Activated B cell treated with CpG ODN at 0.5 μM for 24 hours (primary cell): ENCODE measurements around the gene GFOD2. TPM values are rescaled to one million over a fixed set of nuclear protein-coding genes. Genes with fewer than 3 reads are reported as not detected.

ENCODE experiments used
- ATAC-seq: fragments of 200-7000 bp; cut with Tn5 transposase; one replicate; pipeline ENCODE4 v1.10.0; 2021; ENCODE audit warnings: low read depth, mild to moderate bottlenecking, moderate library complexity
- CTCF ChIA-PET: fragments of 350-600 bp; sonication (Branson Sonifier 250); formaldehyde crosslinking; loops from one replicate; lab custom pipeline; 2021; ENCODE audit warnings: antibody characterized with exemption; lab: Charles Lee
- POLR2A ChIA-PET: fragments of 350-600 bp; sonication (Branson Sonifier 250); formaldehyde crosslinking; loops from one replicate; lab custom pipeline; 2021; ENCODE audit warnings: antibody characterized with exemption; lab: Charles Lee
- DNase-seq: peaks from one replicate; pipeline ENCODE4 v3.0.0; 2022
- H3K27ac Mint-ChIP-seq: one replicate; pipeline ENCODE4 v1.8.0; 2020; ENCODE audit warnings: mixed read lengths
- H3K27me3 Mint-ChIP-seq: one replicate; pipeline ENCODE4 v1.8.0; 2021; ENCODE audit warnings: mixed read lengths
- H3K36me3 Mint-ChIP-seq: one replicate; pipeline ENCODE4 v1.8.0; 2021; ENCODE audit warnings: low read depth, mixed read lengths
- H3K4me1 Mint-ChIP-seq: one replicate; pipeline ENCODE4 v1.8.0; 2021; ENCODE audit warnings: mixed read lengths
- H3K4me3 Mint-ChIP-seq: one replicate; pipeline ENCODE4 v1.8.0; 2020; ENCODE audit warnings: mild to moderate bottlenecking, mixed read lengths
- H3K9me3 Mint-ChIP-seq: one replicate; pipeline ENCODE4 v1.8.0; 2020; ENCODE audit warnings: mixed read lengths
- CTCF ChIP-seq: fragments of 200-600 bp; IDR thresholded peaks from one replicate; pipeline ENCODE4 v1.8.0; 2022; ENCODE audit warnings: antibody characterized with exemption, mild to moderate bottlenecking
- intact Hi-C: fragments of 100-400 bp; cut with micrococcal nuclease; formaldehyde crosslinking; loops from one replicate; pipeline ENCODE4 v1.15.1; 2024
- total RNA-seq: library from RNA; stranded (reverse); gene quantifications from 2 replicates; pipeline ENCODE4 v1.2.3, GENCODE V29; 2022

The GFOD2 gene
- total RNA-seq, 1 donor from 2014 or later: 12.6 TPM

DNA sequence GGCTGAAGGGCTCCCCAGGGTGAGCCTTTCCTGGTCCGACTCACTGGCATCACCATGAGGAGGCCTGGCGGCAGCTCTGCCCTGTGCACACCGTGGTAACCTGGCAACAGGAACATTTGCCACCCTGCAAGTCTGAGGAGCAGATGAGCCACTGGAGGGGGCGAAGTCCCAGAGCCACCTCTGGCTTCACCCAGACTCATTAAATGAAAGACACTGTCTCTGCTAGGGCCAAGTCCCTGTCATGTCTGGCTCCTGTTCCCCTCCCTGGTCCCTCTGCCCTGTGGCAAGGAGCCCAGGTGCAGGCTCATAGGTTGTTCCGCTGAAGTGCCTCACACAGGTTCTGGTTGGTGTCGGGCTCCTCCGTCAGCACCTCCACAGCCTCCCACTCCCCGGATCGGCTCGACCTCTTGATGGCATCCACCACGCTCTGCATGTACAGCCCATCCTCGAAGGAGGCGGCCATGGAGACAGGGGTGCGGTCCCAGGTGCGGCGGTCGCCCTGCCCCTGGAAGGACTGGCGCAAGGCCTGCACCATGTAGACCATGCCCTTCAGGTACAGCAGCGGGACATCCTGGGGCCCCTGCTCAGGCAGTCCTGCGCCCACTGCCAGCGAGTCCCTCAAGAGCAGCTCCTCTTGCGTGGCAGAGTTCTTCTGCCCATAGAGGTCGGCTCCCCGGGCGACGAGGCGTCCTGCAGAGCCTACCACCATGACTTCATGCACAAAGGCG is 44.1 kb downstream of the GFOD2 start:
- H3K4me1 Mint-ChIP-seq: peaks cover 23% of the 10 kb centered on the region
- no peak for TF ChIP-seq CTCF
- H3K36me3 Mint-ChIP-seq: peaks cover 14% of the 10 kb centered on the region
- ChIA-PET POLR2A (interaction anchor here (0.6 to 1.2 kb wide), 2 partner anchors 43 to 194 kb away, joined by 3 read pairs; no protein-coding TSS in a partner anchor), CTCF (no interaction called here)
- DNase-seq (no peak), ATAC-seq (no peak)
- peak overlapping the region; percentile 14 for H3K27ac Mint-ChIP-seq
- intact Hi-C loops: no loop called here
- no peak overlapping the region for H3K4me3 Mint-ChIP-seq
- no peaks in the 10 kb centered on the region for H3K27me3 Mint-ChIP-seq
- H3K9me3 Mint-ChIP-seq: no peaks in the 10 kb centered on the region

DNA sequence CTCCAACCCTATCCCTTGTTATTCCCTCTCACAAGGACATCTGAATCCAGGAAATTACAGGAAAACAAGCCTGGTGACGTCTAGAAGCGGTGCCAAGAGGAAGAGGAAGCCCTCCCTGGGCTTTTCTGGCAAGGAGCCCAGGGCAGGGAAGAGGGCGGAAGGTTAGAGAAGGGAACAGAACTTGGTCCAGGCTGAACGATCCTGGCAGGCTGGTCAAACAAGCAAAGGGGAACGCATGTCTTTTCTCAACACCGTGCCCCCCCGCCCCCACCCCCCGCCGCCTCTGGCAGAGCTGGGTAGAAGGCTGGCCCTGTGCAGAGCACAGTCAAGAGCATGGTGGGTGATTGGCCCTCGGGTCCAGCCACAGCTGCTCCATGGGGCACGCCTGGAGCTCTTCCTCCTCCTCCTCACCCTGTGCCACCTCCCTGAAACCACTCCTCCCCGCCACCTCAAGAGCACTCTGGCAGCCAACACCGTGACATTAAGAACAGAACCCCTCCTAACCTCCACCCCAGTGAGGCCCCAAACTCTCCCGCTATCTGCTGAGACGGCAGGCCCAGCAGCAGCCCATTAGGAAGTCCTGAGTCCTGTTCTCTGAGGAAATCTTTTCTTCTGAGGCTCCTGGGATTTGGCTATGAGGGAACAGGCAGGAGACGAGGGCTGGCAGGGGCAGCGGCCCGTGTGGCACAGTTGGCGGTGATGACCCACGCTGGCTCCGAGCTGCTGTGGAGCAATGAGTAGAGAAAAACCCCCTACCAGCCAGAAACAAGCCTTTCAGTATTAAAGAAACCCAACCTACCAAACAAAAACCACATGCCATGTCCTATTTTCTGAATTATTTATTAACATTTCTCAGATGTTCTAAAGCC is 45.2 kb downstream of the GFOD2 start:
- ChIA-PET POLR2A (interaction anchor here (0.5 to 1.2 kb wide), 4 partner anchors 44 to 195 kb away, joined by 3 to 11 read pairs (median 5); no protein-coding TSS in a partner anchor), CTCF (interaction anchor here (1.5 to 2.2 kb wide), 4 partner anchors 127 to 554 kb away, joined by 5 to 9 read pairs (median 6); no protein-coding TSS in a partner anchor)
- Mint-ChIP-seq H3K4me1 (peaks cover 34% of the 10 kb centered on the region), H3K4me3 (no peak overlapping the region), H3K27ac (peak overlapping the region; percentile 56), H3K36me3 (peaks cover 14% of the 10 kb centered on the region), H3K9me3 (no peaks in the 10 kb centered on the region), H3K27me3 (no peaks in the 10 kb centered on the region)
- DNase-seq (no peak), ATAC-seq (no peak)
- no peak for TF ChIP-seq CTCF
- intact Hi-C loops: loop anchor here (2.0 kb wide), 1 partner anchor 45 kb away; the partner anchor contains the start of gene GFOD2

DNA sequence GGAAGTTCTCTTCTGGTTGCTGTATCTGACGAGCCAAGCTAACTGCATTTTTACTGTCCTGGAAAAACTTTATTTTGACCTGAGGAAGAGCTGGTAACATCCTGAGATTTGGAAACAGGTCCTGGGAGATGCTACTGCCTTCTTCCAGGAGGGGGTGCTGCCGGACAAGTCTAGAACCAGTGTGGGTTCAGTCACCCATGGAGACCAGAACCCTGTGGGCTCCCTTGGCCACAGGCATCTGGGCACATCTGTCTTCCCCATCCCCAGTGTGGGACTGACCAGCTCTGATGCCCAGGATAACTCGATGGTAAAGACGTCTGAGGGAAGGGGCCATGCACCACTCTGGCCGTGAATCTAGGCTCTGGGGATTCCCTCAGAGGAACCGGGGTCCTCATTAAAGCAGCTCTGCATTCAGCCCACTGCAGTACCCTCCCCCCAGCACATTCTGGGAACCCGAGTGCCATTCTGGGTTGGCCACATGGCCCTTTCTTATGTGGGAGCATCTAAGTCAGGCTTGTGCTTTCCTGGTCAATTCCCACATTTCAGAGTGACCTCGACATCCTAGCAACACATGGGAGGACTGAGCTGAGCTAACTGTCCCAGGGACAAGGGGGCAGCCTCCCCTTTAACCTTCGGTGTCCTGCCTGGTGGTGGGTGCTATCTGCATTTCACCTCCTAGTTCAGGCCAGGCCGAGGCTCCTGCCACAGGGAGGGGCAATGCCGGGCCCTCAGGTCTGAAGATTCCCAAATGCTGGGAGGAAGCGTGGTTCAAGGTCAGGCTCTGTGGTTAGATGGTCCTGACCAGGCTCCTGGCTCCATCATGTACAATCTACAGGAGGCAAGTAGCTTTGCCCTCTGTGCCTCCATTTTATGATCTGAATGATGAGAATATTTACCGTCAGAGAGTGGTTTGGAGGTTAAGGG is 46.1 kb downstream of the GFOD2 start:
- H3K27me3 Mint-ChIP-seq: no peaks in the 10 kb centered on the region
- no peak for TF ChIP-seq CTCF
- ChIA-PET CTCF (interaction anchor here (0.7 to 2.2 kb wide), 24 partner anchors 10 to 555 kb away, joined by 3 to 12 read pairs (median 4); partner anchors contain the start of gene ATP6V0D1), POLR2A (interaction anchor here (0.9 to 1.5 kb wide), 3 partner anchors 131 to 262 kb away, joined by 3 to 9 read pairs (median 4); no protein-coding TSS in a partner anchor)
- intact Hi-C loops: loop anchor here (1.0 to 2.0 kb wide), 5 partner anchors 46 to 367 kb away; partner anchors contain the start of gene GFOD2
- DNase-seq: no peak
- no peak overlapping the region for H3K4me3 Mint-ChIP-seq
- ATAC-seq: peak; percentile 42
- peaks cover 42% of the 10 kb centered on the region for H3K4me1 Mint-ChIP-seq
- peak overlapping the region; percentile 3 for H3K27ac Mint-ChIP-seq
- H3K9me3 Mint-ChIP-seq: no peaks in the 10 kb centered on the region
- H3K36me3 Mint-ChIP-seq: peaks cover 14% of the 10 kb centered on the region

GRCh38 chr16:67672306-67672705 is 46.8 kb downstream of the GFOD2 start:
- no peak overlapping the region for H3K27ac Mint-ChIP-seq
- no peak for DNase-seq
- no peaks in the 10 kb centered on the region for H3K9me3 Mint-ChIP-seq
- H3K4me1 Mint-ChIP-seq: peaks cover 46% of the 10 kb centered on the region
- CTCF ChIA-PET: interaction anchor here (0.7 to 2.2 kb wide), 24 partner anchors 10 to 556 kb away, joined by 3 to 12 read pairs (median 4); partner anchors contain the start of gene ATP6V0D1
- no peak for TF ChIP-seq CTCF
- peaks cover 8% of the 10 kb centered on the region for H3K36me3 Mint-ChIP-seq
- intact Hi-C loops: loop anchor here (1.0 to 2.0 kb wide), 5 partner anchors 46 to 368 kb away; partner anchors contain the start of gene GFOD2
- H3K4me3 Mint-ChIP-seq: no peak overlapping the region
- ATAC-seq: no peak
- POLR2A ChIA-PET: interaction anchor here (0.6 to 1.5 kb wide), 4 partner anchors 12 to 263 kb away, joined by 3 to 9 read pairs (median 4); partner anchors contain the start of gene ACD
- H3K27me3 Mint-ChIP-seq: no peaks in the 10 kb centered on the region
